Transverse colon (tissue), 4 donors: ENCODE data around the gene AP3B1.

Source experiments
- EP300 ChIP-seq: sonication (generic); formaldehyde crosslinking; IDR thresholded peaks from one replicate; pipeline ENCODE4 v1.6.1; 2017; ENCODE audit warnings: antibody characterized with exemption, low read depth
- POLR2A ChIP-seq: fragments of 450-650 bp; IDR thresholded peaks from one replicate; pipeline ENCODE4 v1.6.1; 2016; ENCODE audit warnings: antibody characterized with exemption, mild to moderate bottlenecking, moderate library complexity
- POLR2AphosphoS5 ChIP-seq, 3 donors: sonication (generic); formaldehyde crosslinking; IDR thresholded peaks; one replicate each; pipeline ENCODE4 v1.6.1; 2016; ENCODE audit warnings: antibody characterized with exemption in 3 of 3
- TF ChIP-seq, protein P1 (sequence below), 5 experiments: fragments of 200-600 bp in 3 of 5; fragments of 450-650 bp in 2 of 5; sonication (generic) in 3 of 5; IDR thresholded peaks; 1 replicate in 2 of 5; 2 replicates in 3 of 5; pipeline ENCODE4 v1.5.1; 2016 to 2017; ENCODE audit warnings: antibody characterized with exemption in 5 of 5, inconsistent platforms in 3 of 5, mild to moderate bottlenecking in 2 of 5, moderate library complexity in 1 of 5

DNA sequence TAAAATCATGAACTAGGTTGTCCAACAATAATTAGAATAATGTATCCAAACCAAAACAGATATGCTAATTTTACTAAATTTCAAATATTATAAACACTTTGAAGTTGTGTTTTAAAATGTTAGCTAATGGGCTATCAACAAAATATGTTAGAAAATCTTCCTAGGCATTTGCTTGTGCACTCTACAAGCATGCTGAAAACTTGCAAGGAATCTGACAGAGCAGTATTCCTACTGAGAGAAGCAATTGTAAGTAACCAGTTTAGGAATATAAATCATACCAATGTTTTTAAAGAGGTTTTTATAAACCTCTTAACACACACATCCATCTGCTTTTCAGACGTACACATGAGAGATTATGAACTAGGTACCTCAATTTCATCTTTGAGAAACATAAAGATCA lies 289.9 kb downstream of the AP3B1 start:
- TF ChIP-seq, protein P1, sequence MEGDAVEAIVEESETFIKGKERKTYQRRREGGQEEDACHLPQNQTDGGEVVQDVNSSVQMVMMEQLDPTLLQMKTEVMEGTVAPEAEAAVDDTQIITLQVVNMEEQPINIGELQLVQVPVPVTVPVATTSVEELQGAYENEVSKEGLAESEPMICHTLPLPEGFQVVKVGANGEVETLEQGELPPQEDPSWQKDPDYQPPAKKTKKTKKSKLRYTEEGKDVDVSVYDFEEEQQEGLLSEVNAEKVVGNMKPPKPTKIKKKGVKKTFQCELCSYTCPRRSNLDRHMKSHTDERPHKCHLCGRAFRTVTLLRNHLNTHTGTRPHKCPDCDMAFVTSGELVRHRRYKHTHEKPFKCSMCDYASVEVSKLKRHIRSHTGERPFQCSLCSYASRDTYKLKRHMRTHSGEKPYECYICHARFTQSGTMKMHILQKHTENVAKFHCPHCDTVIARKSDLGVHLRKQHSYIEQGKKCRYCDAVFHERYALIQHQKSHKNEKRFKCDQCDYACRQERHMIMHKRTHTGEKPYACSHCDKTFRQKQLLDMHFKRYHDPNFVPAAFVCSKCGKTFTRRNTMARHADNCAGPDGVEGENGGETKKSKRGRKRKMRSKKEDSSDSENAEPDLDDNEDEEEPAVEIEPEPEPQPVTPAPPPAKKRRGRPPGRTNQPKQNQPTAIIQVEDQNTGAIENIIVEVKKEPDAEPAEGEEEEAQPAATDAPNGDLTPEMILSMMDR (IDR thresholded peaks at IDR 0.05) = no peak
- no peak for TF ChIP-seq POLR2AphosphoS5 (IDR thresholded peaks at IDR 0.05)
- no peak for TF ChIP-seq EP300
- TF ChIP-seq POLR2A = no peak
